ENCODE measurements around the gene POLD1. TPM values are rescaled to one million over a fixed set of nuclear protein-coding genes. Genes with fewer than 3 reads are reported as not detected.

Gene POLD1
- total RNA-seq, 4 donors from 2014 or later = 4.1 to 15.6 (median 10.9) TPM

DNA sequence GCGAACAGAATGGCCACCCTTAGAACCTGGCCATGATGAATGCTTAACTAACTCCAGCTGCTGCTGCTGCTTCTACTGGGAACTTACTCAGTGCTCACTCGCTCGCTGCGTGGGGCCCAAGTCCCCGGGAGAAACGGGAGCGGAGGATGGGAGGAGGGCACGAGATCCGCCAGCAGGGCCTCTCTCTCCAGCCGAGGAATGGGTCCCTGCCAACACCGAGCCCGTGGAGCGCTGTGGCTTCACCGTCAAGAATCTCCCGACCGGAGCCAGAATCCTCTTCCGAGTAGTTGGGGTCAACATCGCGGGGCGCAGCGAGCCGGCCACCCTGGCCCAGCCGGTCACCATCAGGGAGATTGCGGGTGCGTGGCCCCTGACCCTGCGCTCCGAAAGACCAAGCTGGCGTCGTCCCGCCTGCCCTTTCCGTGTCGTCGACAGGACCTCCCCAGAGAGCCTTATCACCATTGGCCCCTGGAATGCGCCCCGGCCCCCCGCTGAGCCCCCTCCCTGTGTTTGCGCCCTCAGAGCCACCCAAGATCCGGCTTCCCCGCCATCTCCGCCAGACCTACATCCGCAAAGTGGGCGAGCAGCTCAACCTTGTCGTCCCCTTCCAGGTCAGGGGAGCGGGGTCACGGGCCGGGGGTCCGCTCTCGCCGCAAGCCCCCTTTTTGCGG lies 74.4 kb downstream of the POLD1 start:
- no peak for TF ChIP-seq CTCF (IDR thresholded peaks at IDR 0.05; ENCODE audit: low read depth)

- no peak for TF ChIP-seq CTCF (IDR thresholded peaks at IDR 0.05; ENCODE audit: low read depth)
These were observed 74.9 kb downstream of the POLD1 start for GRCh38 chr19:50459067-50459456.

DNA sequence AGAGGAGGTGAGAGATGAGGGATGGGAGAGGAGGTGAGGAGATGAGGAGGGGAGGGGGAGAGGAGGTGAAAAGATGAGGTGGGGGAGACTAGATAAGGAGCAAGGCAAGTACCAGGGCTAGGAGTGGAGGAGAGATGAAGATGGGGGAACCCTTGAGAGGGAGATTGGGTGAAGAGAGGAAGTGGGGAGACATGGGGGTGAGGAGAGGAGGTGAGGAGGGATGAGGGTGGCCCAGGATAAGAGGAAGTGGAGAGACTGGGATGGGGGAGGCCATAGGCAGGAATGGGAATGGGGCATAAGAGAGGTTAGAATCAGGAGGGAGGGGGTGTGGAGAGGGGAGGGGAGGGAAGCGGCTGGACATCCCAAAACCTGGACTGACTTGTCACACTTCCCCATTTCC lies 75.5 kb downstream of the POLD1 start:
- TF ChIP-seq CTCF (IDR thresholded peaks at IDR 0.05; ENCODE audit: low read depth) = no peak

DNA sequence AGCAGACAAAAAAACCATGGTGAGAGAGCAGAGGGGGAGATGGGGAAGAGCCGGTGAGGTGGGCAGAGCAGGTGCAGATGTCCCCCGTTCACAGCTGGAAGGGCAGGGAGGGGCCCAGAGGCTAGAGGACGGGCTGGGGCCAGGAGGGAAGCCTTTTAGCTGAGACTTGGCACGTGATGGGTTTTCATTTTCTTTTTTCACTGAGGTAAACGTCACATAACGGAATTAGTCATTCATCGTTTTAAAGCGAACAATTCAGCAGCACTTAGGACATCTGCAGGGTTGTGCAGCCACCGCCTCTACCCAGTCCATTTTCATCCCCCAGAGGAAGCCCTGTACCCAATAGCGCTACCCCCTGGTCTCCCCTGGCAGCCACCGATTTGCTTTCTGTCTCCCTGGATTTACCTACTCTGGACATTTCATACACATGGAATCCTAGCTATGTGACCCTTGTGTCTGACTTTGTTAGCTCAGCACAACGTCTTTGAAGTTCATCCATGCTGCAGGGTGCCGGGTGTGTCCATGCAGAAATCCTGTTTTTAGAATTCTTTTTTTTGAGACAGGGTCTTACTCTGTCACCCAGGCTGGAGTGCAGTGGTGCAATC lies 76.1 kb downstream of the POLD1 start:
- no peak for TF ChIP-seq CTCF (IDR thresholded peaks at IDR 0.05; ENCODE audit: low read depth)

- TF ChIP-seq CTCF (IDR thresholded peaks at IDR 0.05; ENCODE audit: low read depth) = no peak
These were observed 77.1 kb downstream of the POLD1 start for GRCh38 chr19:50461066-50461875.

DNA sequence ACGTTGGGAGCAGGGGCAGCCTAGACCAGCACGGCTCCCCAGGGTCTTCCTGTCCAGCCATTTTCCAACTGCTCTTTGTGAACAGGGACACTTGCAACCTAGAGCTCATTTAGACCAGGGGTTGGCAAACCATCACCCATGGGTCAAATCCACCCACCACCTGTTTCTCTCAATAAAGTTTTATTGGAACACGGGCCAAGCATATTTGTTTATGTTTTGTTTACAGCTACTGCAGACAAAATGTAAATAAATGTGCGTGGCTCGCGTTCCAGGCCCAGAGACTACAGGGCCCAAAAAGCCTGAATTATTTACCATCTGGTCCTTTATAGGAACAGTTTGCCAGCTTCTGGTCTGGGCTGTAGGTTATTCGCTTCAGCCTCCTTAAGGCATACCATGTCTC lies 78.8 kb downstream of the POLD1 start:
- no peak for TF ChIP-seq CTCF (IDR thresholded peaks at IDR 0.05; ENCODE audit: low read depth)

GRCh38 chr19:50464348-50464747 lies 80.2 kb downstream of the POLD1 start:
- no peak for TF ChIP-seq CTCF (IDR thresholded peaks at IDR 0.05; ENCODE audit: low read depth)
